NB4 (cell line): ENCODE data around the gene BPIFB2.
"Not testable (repeated sequence)": the region's sequence is repeated elsewhere in the genome, so short reads cannot be mapped to it uniquely, and the experiment has no call there.

Experiments
- POLR2A ChIP-seq: IDR thresholded peaks from 2 replicates; pipeline ENCODE4 v1.6.1; 2011; ENCODE audit warnings: mild to moderate bottlenecking; ENCODE audit not compliant: insufficient read length; ENCODE audit errors: extremely low read depth
- TF ChIP-seq, protein P1 (sequence below): IDR thresholded peaks from one replicate; pipeline ENCODE4 v1.5.1; 2012; ENCODE audit warnings: low read depth, low read length

DNA sequence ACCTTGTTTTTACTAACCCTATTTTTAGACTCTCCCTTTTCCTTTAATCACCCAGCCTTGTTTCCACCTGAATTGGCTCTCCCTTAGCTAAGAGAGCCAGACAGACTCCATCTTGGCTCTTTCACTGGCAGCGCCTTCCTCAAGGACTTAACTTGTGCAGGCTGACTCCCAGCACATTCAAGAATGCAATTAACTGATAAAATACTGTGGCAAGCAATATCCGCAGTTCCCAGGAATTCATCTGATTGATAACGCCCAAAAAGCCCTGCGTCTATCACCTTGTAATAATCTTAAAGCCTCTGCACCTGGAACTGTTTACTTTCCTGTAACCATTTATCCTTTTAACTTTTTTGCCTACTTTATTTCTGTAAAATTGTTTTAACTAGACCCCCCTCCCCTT, 32.4 kb upstream of the BPIFB2 start:
- not testable (repeated sequence) for TF ChIP-seq POLR2A
- TF ChIP-seq, protein P1, sequence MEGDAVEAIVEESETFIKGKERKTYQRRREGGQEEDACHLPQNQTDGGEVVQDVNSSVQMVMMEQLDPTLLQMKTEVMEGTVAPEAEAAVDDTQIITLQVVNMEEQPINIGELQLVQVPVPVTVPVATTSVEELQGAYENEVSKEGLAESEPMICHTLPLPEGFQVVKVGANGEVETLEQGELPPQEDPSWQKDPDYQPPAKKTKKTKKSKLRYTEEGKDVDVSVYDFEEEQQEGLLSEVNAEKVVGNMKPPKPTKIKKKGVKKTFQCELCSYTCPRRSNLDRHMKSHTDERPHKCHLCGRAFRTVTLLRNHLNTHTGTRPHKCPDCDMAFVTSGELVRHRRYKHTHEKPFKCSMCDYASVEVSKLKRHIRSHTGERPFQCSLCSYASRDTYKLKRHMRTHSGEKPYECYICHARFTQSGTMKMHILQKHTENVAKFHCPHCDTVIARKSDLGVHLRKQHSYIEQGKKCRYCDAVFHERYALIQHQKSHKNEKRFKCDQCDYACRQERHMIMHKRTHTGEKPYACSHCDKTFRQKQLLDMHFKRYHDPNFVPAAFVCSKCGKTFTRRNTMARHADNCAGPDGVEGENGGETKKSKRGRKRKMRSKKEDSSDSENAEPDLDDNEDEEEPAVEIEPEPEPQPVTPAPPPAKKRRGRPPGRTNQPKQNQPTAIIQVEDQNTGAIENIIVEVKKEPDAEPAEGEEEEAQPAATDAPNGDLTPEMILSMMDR, result not testable (repeated sequence)
